Measurements from ENCODE around the gene SERBP1.

SERBP1 gene

GRCh38 chr1:67430358-67431155 is at the start of gene SERBP1 (continued):
- TF ChIP-seq, protein P1, sequence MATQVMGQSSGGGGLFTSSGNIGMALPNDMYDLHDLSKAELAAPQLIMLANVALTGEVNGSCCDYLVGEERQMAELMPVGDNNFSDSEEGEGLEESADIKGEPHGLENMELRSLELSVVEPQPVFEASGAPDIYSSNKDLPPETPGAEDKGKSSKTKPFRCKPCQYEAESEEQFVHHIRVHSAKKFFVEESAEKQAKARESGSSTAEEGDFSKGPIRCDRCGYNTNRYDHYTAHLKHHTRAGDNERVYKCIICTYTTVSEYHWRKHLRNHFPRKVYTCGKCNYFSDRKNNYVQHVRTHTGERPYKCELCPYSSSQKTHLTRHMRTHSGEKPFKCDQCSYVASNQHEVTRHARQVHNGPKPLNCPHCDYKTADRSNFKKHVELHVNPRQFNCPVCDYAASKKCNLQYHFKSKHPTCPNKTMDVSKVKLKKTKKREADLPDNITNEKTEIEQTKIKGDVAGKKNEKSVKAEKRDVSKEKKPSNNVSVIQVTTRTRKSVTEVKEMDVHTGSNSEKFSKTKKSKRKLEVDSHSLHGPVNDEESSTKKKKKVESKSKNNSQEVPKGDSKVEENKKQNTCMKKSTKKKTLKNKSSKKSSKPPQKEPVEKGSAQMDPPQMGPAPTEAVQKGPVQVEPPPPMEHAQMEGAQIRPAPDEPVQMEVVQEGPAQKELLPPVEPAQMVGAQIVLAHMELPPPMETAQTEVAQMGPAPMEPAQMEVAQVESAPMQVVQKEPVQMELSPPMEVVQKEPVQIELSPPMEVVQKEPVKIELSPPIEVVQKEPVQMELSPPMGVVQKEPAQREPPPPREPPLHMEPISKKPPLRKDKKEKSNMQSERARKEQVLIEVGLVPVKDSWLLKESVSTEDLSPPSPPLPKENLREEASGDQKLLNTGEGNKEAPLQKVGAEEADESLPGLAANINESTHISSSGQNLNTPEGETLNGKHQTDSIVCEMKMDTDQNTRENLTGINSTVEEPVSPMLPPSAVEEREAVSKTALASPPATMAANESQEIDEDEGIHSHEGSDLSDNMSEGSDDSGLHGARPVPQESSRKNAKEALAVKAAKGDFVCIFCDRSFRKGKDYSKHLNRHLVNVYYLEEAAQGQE (tag by site-specific recombination; IDR thresholded peaks at IDR 0.05): peak; percentile 11; the same call in 1 of the 2 replicates
- TF ChIP-seq, protein P2, sequence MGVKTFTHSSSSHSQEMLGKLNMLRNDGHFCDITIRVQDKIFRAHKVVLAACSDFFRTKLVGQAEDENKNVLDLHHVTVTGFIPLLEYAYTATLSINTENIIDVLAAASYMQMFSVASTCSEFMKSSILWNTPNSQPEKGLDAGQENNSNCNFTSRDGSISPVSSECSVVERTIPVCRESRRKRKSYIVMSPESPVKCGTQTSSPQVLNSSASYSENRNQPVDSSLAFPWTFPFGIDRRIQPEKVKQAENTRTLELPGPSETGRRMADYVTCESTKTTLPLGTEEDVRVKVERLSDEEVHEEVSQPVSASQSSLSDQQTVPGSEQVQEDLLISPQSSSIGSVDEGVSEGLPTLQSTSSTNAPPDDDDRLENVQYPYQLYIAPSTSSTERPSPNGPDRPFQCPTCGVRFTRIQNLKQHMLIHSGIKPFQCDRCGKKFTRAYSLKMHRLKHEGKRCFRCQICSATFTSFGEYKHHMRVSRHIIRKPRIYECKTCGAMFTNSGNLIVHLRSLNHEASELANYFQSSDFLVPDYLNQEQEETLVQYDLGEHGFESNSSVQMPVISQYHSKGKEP (tag by site-specific recombination; IDR thresholded peaks at IDR 0.05): no peak; the same call in none of the 2 replicates
- TF ChIP-seq ZNF658 (tag by site-specific recombination; IDR thresholded peaks at IDR 0.05) (no peak), ZNF561 (tag by site-specific recombination; IDR thresholded peaks at IDR 0.05; ENCODE audit: borderline replicate concordance) (peak; percentile 78), ZNF510 (tag by site-specific recombination; IDR thresholded peaks at IDR 0.05; ENCODE audit: insufficient replicate concordance) (no peak), MZF1 (tag by site-specific recombination; IDR thresholded peaks at IDR 0.05; ENCODE audit: borderline replicate concordance) (peak; percentile 62; the same call in 1 of the 2 replicates), YY1 (tag by site-specific recombination; IDR thresholded peaks at IDR 0.05) (0 out of 2 replicates have a peak, but pooled peaks have one; percentile 94), EGR2 (tag by site-specific recombination; IDR thresholded peaks at IDR 0.05; ENCODE audit: low read depth) (peak; percentile 57), ZBTB17 (tag by site-specific recombination; IDR thresholded peaks at IDR 0.05) (peak; percentile 89), KLF16 (tag by site-specific recombination; IDR thresholded peaks at IDR 0.05) (peak; percentile 85), ZNF629 (tag by site-specific recombination; IDR thresholded peaks at IDR 0.05) (peak; percentile 52), BCL11B (tag by site-specific recombination; IDR thresholded peaks at IDR 0.05; ENCODE audit: low read depth) (peak; percentile 78; the same call in 1 of the 2 replicates), ZNF239 (tag by site-specific recombination; IDR thresholded peaks at IDR 0.05) (no peak), IKZF3 (tag by site-specific recombination; IDR thresholded peaks at IDR 0.05) (0 out of 2 replicates have a peak, but pooled peaks have one; percentile 19), PRDM6 (tag by site-specific recombination; IDR thresholded peaks at IDR 0.05) (no peak), SCRT2 (tag by site-specific recombination; IDR thresholded peaks at IDR 0.05) (0 out of 2 replicates have a peak, but pooled peaks have one; percentile 41), ZEB2 (tag by site-specific recombination; IDR thresholded peaks at IDR 0.05) (peak; percentile 92), ZNF10 (tag by site-specific recombination; IDR thresholded peaks at IDR 0.05) (peak; percentile 59; the same call in 1 of the 2 replicates), ZNF600 (tag by site-specific recombination; IDR thresholded peaks at IDR 0.05) (peak; percentile 90)
- TF ChIP-seq, protein P3, sequence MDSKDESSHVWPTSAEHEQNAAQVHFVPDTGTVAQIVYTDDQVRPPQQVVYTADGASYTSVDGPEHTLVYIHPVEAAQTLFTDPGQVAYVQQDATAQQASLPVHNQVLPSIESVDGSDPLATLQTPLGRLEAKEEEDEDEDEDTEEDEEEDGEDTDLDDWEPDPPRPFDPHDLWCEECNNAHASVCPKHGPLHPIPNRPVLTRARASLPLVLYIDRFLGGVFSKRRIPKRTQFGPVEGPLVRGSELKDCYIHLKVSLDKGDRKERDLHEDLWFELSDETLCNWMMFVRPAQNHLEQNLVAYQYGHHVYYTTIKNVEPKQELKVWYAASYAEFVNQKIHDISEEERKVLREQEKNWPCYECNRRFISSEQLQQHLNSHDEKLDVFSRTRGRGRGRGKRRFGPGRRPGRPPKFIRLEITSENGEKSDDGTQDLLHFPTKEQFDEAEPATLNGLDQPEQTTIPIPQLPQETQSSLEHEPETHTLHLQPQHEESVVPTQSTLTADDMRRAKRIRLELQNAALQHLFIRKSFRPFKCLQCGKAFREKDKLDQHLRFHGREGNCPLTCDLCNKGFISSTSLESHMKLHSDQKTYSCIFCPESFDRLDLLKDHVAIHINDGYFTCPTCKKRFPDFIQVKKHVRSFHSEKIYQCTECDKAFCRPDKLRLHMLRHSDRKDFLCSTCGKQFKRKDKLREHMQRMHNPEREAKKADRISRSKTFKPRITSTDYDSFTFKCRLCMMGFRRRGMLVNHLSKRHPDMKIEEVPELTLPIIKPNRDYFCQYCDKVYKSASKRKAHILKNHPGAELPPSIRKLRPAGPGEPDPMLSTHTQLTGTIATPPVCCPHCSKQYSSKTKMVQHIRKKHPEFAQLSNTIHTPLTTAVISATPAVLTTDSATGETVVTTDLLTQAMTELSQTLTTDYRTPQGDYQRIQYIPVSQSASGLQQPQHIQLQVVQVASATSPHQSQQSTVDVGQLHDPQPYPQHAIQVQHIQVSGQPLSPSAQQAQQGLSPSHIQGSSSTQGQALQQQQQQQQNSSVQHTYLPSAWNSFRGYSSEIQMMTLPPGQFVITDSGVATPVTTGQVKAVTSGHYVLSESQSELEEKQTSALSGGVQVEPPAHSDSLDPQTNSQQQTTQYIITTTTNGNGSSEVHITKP (tag by site-specific recombination; IDR thresholded peaks at IDR 0.05): peak; percentile 97
- TF ChIP-seq, protein P4, sequence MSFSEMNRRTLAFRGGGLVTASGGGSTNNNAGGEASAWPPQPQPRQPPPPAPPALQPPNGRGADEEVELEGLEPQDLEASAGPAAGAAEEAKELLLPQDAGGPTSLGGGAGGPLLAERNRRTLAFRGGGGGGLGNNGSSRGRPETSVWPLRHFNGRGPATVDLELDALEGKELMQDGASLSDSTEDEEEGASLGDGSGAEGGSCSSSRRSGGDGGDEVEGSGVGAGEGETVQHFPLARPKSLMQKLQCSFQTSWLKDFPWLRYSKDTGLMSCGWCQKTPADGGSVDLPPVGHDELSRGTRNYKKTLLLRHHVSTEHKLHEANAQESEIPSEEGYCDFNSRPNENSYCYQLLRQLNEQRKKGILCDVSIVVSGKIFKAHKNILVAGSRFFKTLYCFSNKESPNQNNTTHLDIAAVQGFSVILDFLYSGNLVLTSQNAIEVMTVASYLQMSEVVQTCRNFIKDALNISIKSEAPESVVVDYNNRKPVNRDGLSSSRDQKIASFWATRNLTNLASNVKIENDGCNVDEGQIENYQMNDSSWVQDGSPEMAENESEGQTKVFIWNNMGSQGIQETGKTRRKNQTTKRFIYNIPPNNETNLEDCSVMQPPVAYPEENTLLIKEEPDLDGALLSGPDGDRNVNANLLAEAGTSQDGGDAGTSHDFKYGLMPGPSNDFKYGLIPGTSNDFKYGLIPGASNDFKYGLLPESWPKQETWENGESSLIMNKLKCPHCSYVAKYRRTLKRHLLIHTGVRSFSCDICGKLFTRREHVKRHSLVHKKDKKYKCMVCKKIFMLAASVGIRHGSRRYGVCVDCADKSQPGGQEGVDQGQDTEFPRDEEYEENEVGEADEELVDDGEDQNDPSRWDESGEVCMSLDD (tag by site-specific recombination; IDR thresholded peaks at IDR 0.05): peak; percentile 78
- TF ChIP-seq, protein P5, sequence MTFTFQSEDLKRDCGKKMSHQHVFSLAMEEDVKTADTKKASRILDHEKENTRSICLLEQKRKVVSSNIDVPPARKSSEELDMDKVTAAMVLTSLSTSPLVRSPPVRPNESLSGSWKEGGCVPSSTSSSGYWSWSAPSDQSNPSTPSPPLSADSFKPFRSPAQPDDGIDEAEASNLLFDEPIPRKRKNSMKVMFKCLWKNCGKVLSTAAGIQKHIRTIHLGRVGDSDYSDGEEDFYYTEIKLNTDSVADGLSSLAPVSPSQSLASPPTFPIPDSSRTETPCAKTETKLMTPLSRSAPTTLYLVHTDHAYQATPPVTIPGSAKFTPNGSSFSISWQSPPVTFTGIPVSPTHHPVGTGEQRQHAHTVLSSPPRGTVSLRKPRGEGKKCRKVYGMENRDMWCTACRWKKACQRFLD (tag by site-specific recombination; IDR thresholded peaks at IDR 0.05): no peak
